Measurements from ENCODE around the gene SPECC1L.

Gene SPECC1L

DNA sequence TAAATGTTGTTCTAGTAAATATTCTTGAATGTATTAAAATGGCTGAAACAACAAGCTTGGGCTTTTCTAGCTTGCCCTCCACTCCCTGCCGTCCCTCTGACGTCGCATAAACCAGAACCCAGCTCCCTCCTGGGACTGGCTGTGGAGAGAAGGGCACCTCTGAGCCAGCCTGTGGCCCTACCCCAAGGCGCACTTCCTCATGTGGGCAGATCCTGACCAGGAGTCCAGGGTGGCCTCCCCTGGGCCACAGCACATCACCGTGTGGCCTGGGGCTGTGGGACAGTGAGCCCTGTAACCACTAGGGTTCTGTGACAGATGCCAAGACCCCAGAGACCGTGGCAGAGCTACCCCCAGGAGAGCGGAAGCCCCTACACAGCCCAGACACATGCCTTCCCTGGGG lies 146.6 kb downstream of the SPECC1L start:
- DNase-seq, result no peak

DNA sequence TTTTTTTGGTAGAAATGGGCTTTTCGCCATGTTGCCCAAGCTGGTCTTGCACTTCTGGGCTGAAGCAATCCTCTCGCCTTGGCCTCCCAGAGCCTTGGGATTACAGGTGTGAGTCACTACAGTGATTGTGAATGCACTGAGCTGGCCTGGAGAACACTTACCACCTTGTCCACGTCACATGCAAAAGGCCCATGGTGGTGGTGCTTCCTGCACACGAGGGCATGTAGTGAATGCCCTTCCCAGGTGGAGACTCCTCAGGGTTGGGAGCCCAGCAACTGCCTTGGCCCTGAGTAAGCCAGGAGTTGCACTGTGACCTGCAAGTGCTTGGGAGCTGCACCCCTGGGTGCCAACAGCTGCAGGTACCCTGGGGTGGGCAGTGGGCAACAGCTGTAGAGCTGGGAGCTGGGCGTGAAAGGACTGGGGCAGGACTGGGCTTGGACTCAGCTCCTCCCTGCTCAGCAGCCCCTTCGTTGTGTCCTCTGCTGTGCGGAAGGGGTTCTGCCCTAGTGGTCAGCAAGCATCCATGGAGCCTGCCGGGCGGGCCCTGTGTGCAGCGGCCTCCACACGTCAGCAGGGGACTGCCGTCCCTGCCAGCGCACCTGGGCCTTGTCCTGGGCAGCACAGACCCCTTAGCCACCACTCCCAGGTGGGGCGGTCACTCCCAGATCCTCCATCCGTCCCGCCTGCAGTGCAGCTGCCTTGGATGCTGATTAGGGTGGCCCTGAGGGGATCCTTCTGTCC lies 147.4 kb downstream of the SPECC1L start:
- DNase-seq, result no peak

DNA sequence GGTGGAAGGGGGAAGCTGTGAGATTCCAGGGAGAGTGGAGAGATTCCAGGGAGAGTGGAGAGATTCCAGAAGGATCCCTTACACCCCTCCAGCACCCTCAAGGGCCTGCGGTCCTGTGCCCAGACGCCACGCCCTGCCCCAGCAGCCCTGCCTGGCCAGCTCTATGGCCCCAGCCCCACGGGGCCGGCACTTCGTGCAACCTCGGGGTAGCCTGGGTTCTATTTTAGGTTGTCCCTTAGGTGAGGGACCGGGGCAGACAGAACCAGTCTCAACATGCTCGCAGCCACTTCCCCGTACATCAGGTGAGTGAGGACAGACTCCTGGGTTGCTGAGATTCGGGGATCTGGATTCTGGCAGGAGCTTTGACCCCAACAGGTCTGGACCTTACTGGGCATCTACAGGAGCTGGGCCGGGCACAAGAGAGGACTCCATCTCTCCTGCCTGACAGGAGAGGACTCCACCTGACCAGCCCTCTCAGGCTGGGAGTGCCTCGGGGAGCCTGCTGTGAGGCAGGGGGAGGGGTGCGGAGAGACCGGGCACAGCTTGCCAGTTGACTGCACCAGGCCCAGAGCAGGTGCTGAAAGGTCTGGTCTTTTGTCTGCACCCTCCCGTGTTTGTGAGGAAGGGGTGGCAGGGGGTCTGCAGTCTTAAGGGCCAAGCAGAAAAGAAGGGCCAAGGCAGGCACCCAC lies 148.3 kb downstream of the SPECC1L start:
- no peak for DNase-seq

DNA sequence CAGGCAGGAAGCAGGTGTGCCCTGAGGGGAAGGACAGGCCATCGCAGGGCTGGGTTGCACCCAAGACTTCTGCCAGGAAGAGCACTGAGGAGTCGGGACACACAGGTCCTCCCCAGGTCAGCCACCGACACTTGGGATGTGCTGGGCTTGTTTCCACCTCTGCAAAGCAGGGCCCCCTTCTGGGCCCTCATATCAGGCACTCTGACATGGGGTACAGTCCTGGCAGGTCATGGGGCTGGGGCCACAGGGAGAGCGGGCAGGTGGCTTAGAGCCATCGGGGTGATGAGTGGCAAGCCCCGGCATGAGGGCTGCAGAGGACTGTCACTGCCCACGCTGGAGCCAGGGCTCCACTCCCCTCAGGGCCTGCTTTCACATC lies 148.8 kb downstream of the SPECC1L start:
- no peak for DNase-seq

DNA sequence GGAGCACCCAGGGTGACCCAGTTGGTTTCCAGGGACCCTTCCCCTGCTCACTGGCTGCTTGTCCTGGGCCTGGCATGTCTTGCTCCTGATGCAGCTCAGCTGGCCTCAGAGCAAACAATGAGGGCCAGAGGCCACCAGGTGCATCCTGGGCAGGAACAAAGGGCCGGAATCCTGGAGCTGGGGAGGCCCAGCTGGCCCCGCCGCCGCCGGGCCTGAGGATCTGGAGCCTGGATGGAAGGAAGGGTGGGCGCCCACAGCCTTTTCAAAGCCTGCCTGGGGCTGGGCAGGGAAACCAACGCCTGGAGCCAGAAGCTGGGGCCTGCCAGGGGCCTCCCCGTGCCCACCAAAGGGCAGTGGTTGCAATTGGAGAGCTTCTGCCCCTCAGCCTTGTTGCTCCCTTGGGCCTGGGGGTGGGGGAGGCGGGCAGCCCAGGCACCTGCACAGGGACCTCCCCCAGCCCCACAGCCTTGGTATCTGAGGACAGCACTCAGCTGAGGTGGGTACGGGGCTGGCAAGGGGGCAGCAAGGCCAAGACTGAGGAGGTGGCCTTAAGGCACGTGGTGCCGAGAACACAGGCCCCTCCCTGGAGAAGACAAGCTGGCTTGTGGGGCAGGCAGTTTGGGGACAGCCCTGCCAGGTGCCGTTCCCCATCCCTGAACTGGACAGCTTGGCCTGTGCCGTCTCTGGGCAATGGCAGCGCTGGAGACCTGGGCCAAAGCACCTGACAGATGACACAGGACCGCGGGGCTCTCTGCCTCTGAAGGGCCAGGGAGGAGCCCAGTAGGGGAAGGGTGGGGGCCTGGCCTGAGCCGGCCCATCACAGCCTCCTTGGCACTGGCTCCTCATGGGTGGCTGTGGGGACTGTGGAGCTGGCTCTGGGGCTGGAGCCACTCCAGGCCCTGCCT lies 149.7 kb downstream of the SPECC1L start:
- DNase-seq, result no peak

DNA sequence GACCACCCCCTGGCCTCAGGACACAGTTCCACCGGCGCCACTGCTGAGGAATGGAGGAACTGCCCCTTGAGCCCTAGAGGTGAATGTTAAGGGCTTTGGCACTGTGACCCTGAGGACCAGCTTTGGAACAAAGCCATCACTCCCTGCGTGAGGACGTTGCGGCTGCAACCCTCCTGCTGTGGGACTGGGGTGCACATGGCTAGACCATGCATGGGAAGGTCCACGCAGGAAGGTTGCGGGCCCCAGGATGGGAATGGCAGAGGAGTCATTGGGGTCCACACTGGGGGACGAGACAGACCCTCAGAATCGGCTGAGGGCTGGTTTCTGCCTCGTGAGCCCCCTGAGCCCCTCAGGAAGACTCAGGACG lies 150.3 kb downstream of the SPECC1L start:
- no peak for DNase-seq

DNA sequence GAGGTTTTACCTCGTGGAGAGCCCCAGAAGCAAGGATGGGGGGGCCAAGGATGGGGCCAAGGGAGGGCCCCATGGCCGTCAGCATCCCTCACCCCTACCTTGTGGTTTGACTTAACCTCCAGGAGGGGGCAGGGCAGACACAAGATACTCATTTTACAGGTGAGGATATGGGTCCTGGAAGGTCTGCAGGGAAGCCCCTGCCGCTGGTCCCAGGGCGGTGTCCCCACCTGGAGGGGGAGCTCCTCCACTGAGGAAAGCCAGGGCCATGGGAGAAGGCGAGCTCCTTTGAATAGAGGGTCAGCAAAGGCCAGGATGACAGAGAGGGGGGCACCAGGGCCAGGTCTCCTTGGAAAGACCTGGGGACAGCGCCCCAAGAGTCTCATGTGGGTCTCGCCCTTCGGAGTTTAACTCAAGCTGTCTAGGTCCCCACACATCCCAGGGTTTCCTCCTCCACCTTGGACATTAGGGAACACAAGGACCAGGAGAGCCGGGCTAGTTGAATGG lies 150.8 kb downstream of the SPECC1L start:
- no peak for DNase-seq

DNA sequence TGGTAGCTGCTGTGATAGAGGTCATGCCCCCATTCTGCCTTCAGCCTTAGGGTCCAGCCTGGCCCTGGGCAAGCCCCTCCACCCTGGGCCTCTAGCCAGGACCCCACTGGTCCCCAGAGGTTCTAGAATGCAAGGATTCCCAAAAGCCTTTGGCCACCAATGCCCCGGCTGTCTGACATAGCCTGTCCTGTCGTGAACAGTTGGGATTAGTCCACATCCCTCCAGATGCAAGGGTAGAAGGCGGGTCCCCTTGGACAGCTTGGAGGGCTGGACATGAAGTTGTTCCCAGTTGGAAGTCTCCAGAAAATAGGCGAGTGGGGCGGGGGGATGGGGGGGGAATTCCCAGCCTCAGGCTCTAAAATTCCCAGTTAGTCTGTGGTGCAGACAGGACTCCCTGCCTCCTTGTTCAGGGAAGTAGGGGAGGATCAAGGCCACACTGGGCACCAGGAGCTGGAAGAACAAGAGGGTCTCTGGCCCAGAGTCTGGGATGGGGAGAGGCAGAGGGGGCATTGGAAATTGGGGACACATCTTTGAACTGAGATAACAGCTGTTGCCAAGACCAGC lies 151.6 kb downstream of the SPECC1L start:
- no peak for DNase-seq

DNA sequence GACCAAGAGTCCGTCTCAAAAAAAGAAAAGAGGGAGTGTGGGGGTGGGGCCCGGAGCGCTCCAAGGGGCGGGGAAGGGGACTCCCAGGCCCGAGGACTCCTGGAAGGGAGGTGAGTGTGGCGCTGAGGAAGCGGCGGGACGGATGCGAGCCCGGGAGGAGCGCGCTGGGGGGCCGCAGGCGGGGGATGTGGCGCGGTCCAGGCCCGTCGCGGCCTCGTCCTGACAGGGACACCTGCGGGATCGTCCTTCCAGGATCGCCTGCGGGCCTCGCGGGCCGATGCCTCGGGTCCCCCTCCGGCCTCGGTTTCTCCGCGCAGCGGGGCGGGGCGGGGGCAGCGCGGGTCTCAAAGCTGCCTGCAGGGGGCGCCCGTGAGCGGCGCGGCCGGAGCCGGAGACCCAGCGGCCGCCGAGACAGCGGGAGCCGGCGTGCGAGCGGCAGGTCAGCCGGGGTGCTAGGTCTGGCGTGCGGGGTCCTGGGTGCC lies 152.9 kb downstream of the SPECC1L start:
- DNase-seq, result peak; percentile 42 to 63 (median 45)

DNA sequence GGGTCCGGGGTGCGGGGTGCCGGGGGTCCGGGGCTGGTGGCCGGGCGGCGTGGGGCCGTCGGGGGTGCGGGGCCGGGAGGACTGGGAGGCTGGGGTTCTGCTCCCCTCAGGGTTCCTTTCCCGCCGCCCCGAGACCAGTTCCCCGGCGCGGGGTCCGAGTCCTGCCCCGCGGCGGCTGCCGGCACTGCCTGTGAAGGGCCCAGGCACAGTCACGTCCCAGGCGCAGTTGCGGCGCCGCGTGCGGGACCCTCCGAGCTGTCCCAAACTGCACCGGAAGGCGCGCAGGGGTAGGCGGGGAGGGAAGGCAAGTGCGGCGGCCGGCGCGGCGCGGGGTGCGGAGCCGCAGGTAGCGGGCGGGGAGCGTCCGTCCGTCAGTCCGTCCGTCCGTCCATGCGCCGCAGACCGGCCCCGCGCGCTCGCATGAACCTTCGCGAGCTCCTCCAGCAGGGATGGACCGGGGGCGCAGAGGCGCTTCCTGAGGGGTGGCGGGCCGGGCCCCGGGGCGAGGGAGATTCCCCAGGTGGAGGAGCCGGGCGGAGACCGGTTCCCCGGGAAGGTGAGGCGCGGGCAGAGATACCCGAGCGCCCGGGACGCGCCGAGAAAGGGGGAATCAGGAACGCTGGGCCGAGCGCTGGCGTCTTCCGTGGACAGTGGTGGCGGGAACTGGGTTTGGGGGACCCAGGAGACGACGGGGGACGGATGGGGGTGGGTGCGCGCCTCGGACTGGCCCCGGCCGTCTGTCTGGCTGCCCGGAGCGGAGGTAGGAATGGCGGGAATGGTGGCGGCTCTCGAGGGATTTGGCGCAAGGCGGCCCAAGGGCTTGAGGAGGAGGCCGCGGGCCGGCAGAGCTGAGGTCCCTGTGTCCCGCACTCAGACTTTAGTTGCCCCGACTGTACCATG lies 153.6 kb downstream of the SPECC1L start:
- DNase-seq, result peak; percentile 26 to 34 (median 30)

DNA sequence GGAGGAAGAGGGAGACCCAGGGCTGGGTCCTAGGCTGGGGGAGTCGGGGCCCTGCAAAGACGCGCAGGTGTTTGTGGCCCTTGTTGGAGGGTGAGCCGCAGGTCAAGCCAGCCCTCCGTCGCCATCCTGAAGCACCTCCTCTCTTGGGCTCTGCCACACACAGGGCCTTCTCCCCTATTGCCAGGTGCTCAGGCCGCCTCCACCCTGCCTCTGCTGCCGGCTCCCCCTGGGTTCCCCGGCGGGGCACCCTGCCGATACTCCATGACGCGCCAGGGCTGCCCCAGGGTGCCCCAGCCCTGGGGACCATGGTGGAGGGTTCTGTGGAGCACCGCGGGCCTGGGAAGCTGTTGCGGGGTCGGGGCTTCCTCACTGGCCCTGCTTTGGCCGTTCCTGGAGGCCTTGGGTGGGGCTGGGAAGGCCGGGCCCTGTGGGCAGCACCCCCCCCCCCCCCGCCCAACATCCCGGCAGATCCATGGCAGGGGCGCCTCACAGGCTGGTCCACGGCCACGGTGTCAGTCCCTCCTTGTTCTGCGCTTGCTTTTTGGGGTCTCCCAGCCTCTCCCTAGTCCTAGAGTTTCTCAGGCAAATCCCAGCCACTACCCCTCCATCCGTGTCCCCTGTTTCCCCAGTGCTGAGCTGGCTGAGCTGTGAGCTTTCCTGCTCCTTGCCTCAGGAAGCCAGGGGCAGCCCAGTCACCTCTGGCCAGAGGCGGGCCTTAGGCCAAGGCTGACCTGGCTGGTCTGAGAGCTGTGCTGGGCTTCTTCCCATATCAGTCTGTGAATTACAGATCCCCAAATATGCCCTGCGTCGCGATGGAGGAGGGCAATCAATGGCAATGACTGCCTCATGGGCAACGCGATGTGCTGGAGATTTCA lies 154.5 kb downstream of the SPECC1L start:
- no peak for DNase-seq

DNA sequence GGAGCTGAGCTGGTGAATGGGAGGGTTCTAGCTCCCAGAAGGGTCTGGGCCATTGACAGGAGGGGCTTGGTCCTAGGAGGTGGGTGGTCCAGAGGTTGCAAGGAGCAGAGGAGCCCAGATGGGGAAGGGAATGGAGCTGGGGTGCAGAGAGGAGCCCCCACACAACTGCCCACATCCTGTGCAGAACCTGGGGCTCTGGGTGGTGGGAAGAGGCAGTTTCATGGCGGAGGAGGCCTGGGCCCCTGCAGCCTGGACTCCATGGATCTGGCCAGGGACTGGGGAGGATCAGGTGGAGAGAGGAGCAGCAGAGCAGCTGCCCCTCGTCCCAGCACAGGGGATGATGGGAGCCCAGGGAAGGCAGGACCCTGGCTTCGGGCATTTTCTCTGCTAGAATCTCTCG lies 155.8 kb downstream of the SPECC1L start:
- DNase-seq, result no peak

DNA sequence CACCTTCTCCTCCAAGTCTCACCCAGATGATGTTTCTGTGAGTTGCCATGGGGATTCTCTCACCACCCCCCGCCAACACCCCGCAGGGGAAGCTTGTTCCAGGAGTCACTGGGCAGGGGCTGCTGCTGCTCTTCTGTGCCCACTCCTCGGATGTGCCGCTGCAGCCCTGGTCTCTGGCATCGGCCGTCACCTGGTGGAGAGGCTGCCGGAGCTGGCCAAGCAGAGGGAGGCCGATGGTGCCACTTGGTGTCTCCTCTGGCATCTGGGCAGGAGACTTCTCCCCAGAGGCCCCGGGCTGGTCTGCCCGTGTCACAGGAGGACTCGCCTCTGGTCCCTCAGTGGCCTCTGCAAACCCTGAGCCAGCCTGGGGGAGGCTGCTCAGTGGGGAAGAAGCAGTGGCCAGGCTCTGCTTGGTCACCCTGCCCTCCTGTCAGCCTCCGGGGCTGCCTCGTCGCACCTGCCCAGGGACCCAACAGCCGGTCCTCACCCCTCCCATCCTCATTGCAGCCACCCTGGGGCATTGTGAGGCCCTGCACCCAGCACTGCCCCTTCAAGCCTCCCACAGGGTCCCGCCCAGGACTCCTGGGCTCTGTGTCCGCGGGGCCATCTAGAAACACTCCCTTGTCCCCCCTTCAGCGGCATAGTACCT lies 156.3 kb downstream of the SPECC1L start:
- DNase-seq, result no peak

DNA sequence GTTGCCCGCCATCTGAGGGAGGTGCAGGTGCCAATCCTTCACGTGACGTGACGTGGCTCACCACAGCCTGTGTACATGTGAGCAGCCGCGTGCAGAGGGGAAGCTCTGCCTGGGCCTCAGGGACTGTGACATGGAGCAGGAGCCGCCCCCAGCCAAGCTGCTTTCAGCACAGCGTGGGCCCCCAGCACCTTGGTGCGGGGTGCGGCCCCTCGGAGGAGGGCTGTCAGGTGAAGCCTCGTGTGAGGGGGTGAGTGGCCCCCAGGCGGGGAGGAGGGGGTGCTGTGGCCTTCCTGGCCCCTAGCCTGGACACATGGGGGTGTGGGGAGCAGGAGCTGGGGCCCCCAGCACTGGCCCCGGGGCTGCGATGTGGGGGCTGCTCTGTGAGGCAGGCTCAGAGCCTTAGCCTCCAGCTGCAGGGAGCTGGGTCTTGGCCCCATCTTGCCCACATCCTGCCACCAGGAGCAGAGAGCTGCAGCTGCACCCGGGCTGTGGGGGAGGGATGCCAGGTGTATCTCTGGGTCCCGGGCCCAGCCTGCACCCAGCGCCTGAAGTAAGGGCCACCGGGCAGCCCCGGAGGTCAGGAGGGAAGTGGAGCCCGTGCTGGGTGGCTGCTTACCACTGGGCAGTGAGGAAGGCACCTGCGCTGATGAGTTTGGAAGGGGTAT lies 157.0 kb downstream of the SPECC1L start, which contains the start of gene ADORA2A:
ADORA2A (plus strand) TSS at position 100 of the 665 bp plus-strand sequence. CDS start 5,806 bp downstream, outside the sequence.
- DNase-seq, result peak; percentile 58 to 75 (median 72)

DNA sequence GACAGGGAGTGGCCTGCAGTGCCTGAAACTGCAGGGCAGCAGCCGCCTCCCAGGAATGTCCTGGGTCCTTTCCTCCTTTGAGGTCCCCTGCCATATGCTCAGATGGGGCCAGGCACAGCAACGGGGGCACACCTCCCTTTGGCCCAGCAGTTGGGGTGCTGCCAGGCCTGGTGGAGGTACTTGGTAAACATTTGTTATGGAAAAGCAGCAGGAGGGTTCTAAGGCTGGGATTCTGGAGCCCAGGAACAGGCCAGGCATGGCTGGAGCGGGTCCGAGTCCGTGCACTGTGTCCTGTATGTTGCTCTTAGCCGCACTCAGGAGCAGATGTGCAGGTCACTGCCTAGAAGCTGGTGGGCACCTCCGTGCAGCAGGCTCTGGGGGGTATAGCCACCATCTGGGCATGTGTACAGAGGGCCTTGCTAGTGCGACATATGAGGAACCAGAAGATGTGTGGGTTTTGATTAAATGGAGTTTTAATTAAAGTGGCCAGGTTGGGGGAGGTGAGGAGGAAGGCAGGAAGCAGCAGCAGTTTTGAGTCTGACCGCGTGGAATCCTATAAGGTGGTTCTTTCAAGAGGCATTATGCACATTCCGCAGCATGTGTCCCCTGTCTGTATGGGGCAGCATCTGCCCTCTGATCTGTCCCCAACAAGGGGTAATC lies 158.2 kb downstream of the SPECC1L start:
- DNase-seq, result no peak

DNA sequence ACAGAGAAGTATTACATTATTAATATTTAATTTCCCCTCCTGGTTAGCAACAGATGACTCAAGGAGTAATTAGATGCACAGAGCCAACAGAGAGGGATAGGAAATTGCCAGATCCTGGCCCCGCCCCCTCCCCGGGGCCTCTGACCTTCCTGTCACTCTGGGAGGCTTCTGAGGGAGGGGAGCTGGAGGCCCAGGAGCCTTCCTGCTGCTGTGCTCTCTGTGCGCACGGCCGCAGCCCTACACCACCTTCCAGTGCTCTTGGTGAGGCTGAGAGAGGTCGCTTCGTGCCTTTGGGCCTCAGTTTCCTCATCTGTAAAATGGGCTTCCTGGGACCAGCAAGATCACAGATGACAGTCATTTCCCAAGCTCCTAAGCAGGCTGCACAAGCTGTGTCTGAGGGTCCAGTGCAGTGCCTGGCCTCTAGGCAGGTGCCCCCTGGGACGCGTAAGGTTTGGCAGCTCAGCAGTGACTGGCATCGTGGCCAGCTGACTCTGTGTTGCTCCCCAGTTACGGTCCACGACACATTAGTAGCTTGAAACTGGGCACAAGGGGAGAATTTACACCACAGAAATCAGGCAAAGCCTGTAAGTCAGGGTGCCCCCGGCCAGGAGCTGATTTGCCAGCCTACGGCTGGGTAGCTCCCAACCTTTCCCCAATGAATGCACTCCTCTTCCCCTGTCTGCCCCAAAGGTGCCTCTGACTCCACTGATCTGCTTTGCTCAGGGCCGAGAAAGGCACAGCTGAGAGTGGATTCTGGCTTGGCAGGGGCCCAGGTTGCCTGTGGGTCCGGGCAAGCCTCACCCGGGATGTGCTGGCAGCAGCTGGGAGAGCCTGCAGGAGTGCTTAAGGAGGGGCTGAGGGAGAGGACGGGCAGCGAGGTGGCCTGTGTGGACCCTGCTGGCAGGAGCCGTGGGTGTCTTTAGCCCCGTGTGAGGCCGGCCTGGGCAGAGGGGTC lies 159.1 kb downstream of the SPECC1L start:
- peak in 2 of 4 experiments; percentile 17 to 28 for DNase-seq

DNA sequence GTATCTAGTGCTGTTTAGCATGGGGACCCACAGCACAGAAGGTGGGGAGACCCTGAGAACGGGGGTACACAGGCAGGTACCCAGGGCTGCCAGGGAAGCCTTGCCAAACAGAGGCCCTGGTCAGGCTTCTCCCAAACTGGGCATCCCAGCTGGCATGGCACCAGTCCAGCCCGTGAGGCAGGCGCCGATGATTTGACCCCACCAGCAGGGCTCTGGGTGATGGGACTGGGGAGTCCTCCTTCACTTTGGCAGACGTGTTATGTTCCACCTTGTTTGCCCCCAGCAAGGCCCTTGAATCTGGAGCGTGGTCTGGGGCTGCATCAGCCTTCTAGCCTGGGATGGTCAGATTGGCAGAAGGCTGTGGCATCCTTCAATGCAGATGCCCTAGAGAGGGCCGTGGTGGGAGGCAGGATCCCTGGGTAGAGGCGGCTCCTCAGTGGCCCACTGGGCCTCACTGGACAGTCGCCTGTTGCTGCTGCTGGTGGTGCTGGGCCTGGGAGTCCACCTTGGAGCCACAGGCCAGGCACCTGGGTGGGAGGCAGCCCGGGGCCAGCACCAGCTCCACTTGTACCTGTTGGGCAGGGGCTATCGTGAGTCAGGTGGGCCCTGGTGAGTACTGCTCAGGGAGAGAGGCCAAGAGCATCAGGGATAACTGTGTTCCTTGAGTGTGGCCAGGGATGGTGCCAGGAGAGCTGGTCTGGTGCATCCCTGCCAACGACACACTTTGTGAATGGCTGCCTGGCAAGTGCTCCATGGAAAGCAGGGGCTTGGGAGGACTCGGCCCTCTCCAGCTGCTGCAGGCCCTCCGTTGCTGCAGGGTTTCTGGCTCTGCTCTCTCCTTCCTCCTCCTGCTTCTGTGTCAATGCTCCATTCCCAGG lies 160.0 kb downstream of the SPECC1L start:
- no peak for DNase-seq

All from activated CD4-positive, CD25-positive, alpha-beta regulatory T cell (primary cell).